UCSD-AML1 (cell line): Measurements from ENCODE around the gene ZNF799.
"Not testable (repeated sequence)": the region's sequence is repeated elsewhere in the genome, so short reads cannot be mapped to it uniquely, and the experiment has no call there.

ENCODE experiments used
- DNase-seq: peaks from one replicate; lab custom pipeline; 2025; ENCODE audit not compliant: unreplicated experiment; lab: John Stamatoyannopoulos, UW

The ZNF799 gene

GRCh38 chr19:12364391-12365235 is 36.5 kb downstream of the ZNF799 start:
- no peak for DNase-seq

GRCh38 chr19:12362236-12362635 is 38.8 kb downstream of the ZNF799 start:
- not testable (repeated sequence) for DNase-seq

- DNase-seq, result no peak
Measured at GRCh38 chr19:12353375-12353774, 47.7 kb downstream of the ZNF799 start.

- DNase-seq, result no peak
Measured at GRCh38 chr19:12350890-12351197, 50.2 kb downstream of the ZNF799 start.

GRCh38 chr19:12350185-12350889 is 50.7 kb downstream of the ZNF799 start:
- DNase-seq, result no peak

- no peak for DNase-seq
Measured at GRCh38 chr19:12346896-12347295, 54.2 kb downstream of the ZNF799 start.

GRCh38 chr19:12345197-12345596 is 55.9 kb downstream of the ZNF799 start:
- no peak for DNase-seq
